H9 (cell line): ENCODE data around the gene CSMD2. TPM values are rescaled to one million over a fixed set of nuclear protein-coding genes. Genes with fewer than 3 reads are reported as not detected.

ENCODE experiments used
- DNase-seq: peaks from one replicate; pipeline ENCODE4 v3.0.0-alpha.2; 2017
- H2AFZ ChIP-seq: one replicate; pipeline ENCODE4 v1.6.1; 2013; ENCODE audit warnings: mild to moderate bottlenecking, low read length, control low read depth, moderate library complexity
- H2AK5ac ChIP-seq: 2 replicates; pipeline ENCODE4 v1.6.1; 2013; ENCODE audit warnings: low read length, control low read depth, mixed read lengths; ENCODE audit not compliant: insufficient read length
- H2BK120ac ChIP-seq: one replicate; pipeline ENCODE4 v1.6.1; 2013; ENCODE audit warnings: low read depth, mild to moderate bottlenecking, low read length, control low read depth, inconsistent platforms; ENCODE audit not compliant: poor library complexity, severe bottlenecking
- H2BK12ac ChIP-seq: 2 replicates; pipeline ENCODE4 v1.6.1; 2013; ENCODE audit warnings: low read length, control low read depth, mixed read lengths, low read depth; ENCODE audit not compliant: insufficient read length
- H2BK15ac ChIP-seq: 2 replicates; pipeline ENCODE4 v1.6.1; 2013; ENCODE audit warnings: low read depth, low read length, control low read depth
- H2BK20ac ChIP-seq: one replicate; pipeline ENCODE4 v1.6.1; 2013; ENCODE audit warnings: low read depth, mild to moderate bottlenecking, low read length, control low read depth, inconsistent platforms; ENCODE audit not compliant: poor library complexity, severe bottlenecking
- H2BK5ac ChIP-seq: 2 replicates; pipeline ENCODE4 v1.6.1; 2013; ENCODE audit warnings: low read length, control low read depth, mixed read lengths; ENCODE audit not compliant: insufficient read length
- H3K14ac ChIP-seq: 2 replicates; pipeline ENCODE4 v1.6.1; 2013; ENCODE audit warnings: low read length, control low read depth; ENCODE audit not compliant: insufficient read depth
- H3K18ac ChIP-seq: 2 replicates; pipeline ENCODE4 v1.6.1; 2013; ENCODE audit warnings: low read depth, mild to moderate bottlenecking, mixed read lengths, low read length, control low read depth; ENCODE audit not compliant: insufficient read length
- H3K23ac ChIP-seq: 2 replicates; pipeline ENCODE4 v1.6.1; 2013; ENCODE audit warnings: low read length, control low read depth, mixed read lengths, low read depth; ENCODE audit not compliant: insufficient read length
- H3K23me2 ChIP-seq: 2 replicates; pipeline ENCODE4 v1.6.1; 2013; ENCODE audit warnings: low read depth, mild to moderate bottlenecking, mixed read lengths, low read length, control low read depth; ENCODE audit not compliant: insufficient read length, poor library complexity, severe bottlenecking
- H3K27ac ChIP-seq: 2 replicates; pipeline ENCODE4 v1.5.1; 2013; ENCODE audit warnings: low read length, control low read depth, mixed read lengths, low read depth; ENCODE audit not compliant: insufficient read length
- H3K27me3 ChIP-seq: 2 replicates; pipeline ENCODE4 v1.6.1; 2013; ENCODE audit warnings: low read length, control low read depth, inconsistent platforms; ENCODE audit not compliant: insufficient read depth
- H3K4ac ChIP-seq: 2 replicates; pipeline ENCODE4 v1.6.1; 2013; ENCODE audit warnings: low read depth, mild to moderate bottlenecking, control low read depth, inconsistent platforms, low read length, moderate library complexity
- H3K4me1 ChIP-seq: 2 replicates; pipeline ENCODE4 v1.6.1; 2013; ENCODE audit warnings: low read length, control low read depth, inconsistent platforms; ENCODE audit not compliant: insufficient read depth
- H3K4me2 ChIP-seq: 2 replicates; pipeline ENCODE4 v1.6.1; 2013; ENCODE audit warnings: low read length, control low read depth, mixed read lengths; ENCODE audit not compliant: insufficient read length, insufficient read depth
- H3K56ac ChIP-seq: 2 replicates; pipeline ENCODE4 v1.6.1; 2013; ENCODE audit warnings: low read depth, mild to moderate bottlenecking, mixed read lengths, low read length, control low read depth; ENCODE audit not compliant: insufficient read length
- H3K79me1 ChIP-seq: 2 replicates; pipeline ENCODE4 v1.6.1; 2013; ENCODE audit warnings: low read depth, mild to moderate bottlenecking, moderate library complexity, low read length, control low read depth, inconsistent platforms; ENCODE audit not compliant: insufficient read depth, poor library complexity, severe bottlenecking
- H3K79me2 ChIP-seq: 2 replicates; pipeline ENCODE4 v1.6.1; 2013; ENCODE audit warnings: low read length, control low read depth, inconsistent platforms; ENCODE audit not compliant: insufficient read depth
- H3K9ac ChIP-seq: 2 replicates; pipeline ENCODE4 v1.6.1; 2013; ENCODE audit warnings: low read length, control low read depth, mixed read lengths; ENCODE audit not compliant: insufficient read length; ENCODE audit errors: extremely low read depth
- H3K9me3 ChIP-seq: one replicate; pipeline ENCODE4 v1.6.1; 2013; ENCODE audit warnings: low read depth, low read length, inconsistent platforms; ENCODE audit not compliant: control insufficient read depth
- H3T11ph ChIP-seq: one replicate; pipeline ENCODE4 v1.6.1; 2013; ENCODE audit warnings: mild to moderate bottlenecking, low read length, control low read depth, inconsistent platforms
- H4K20me1 ChIP-seq: one replicate; pipeline ENCODE4 v1.6.1; 2013; ENCODE audit not compliant: control insufficient read depth, insufficient read length, insufficient read depth
- H4K5ac ChIP-seq: 2 replicates; pipeline ENCODE4 v1.6.1; 2013; ENCODE audit warnings: low read depth, mild to moderate bottlenecking, mixed read lengths, low read length, control low read depth; ENCODE audit not compliant: insufficient read length
- H4K8ac ChIP-seq: replicated peaks from 2 replicates; pipeline ENCODE4 v1.6.1; 2013; ENCODE audit warnings: low read length, control low read depth, mixed read lengths, low read depth; ENCODE audit not compliant: insufficient read length
- H4K91ac ChIP-seq: 2 replicates; pipeline ENCODE4 v1.6.1; 2013; ENCODE audit warnings: low read depth, mild to moderate bottlenecking, moderate library complexity, mixed read lengths, low read length, control low read depth; ENCODE audit not compliant: insufficient read length
- H3K27ac Mint-ChIP-seq, 3 experiments: 2 replicates in 2 of 3; 3 replicates in 1 of 3; pipeline ENCODE4 v1.8.0; 2020 to 2021; ENCODE audit warnings: mixed read lengths in 3 of 3, mild to moderate bottlenecking in 1 of 3, moderate library complexity in 1 of 3
- H3K27me3 Mint-ChIP-seq: 2 replicates; pipeline ENCODE4 v1.8.0; 2021; ENCODE audit warnings: low read depth, mild to moderate bottlenecking, moderate library complexity, mixed read lengths
- H3K36me3 Mint-ChIP-seq, 3 experiments: 2 replicates in 2 of 3; 3 replicates in 1 of 3; pipeline ENCODE4 v1.8.0; 2020 to 2021; ENCODE audit warnings: low read depth in 3 of 3, mixed read lengths in 3 of 3; ENCODE audit not compliant: insufficient read depth in 1 of 3
- H3K4me1 Mint-ChIP-seq, 2 experiments: 2 replicates each; pipeline ENCODE4 v1.8.0; 2020; ENCODE audit warnings: mixed read lengths in 2 of 2
- H3K4me3 Mint-ChIP-seq, 2 experiments: 2 replicates in 1 of 2; 3 replicates in 1 of 2; pipeline ENCODE4 v1.8.0; 2020 to 2021; ENCODE audit warnings: mild to moderate bottlenecking in 2 of 2, mixed read lengths in 2 of 2, moderate library complexity in 1 of 2
- H3K9me3 Mint-ChIP-seq, 2 experiments: 2 replicates in 1 of 2; 3 replicates in 1 of 2; pipeline ENCODE4 v1.8.0; 2020; ENCODE audit warnings: mild to moderate bottlenecking in 2 of 2, mixed read lengths in 2 of 2, moderate library complexity in 1 of 2
- CTCF ChIP-seq: fragments of 200-600 bp; sonication (generic); conservative IDR thresholded peaks from 3 replicates; pipeline ENCODE4 v1.8.0; 2021; ENCODE audit warnings: antibody characterized with exemption, mild to moderate bottlenecking
- WGBS: extraction: QIAGEN DNeasy Blood & Tissue Kit; methylation state at CpG from one replicate; pipeline ENCODE4 v1.1.7; 2013; ENCODE audit warnings: missing lambda C conversion rate, low lambda C conversion rate, mixed read lengths; ENCODE audit not compliant: insufficient read length; ENCODE audit errors: extremely low coverage; 5-methylcytosine and 5-hydroxymethylcytosine counted together
- total RNA-seq: library from RNA; stranded (reverse); gene quantifications from 2 replicates; pipeline ENCODE4 v1.2.1, GENCODE V29; 2021

CSMD2 gene
- total RNA-seq, 1 experiment from 2014 or later: 6.4 TPM

- Histone ChIP-seq H2BK120ac (no peak overlapping the region), H2AFZ (no peak overlapping the region), H4K20me1 (no peaks in the 10 kb centered on the region), H3K27ac (no peak overlapping the region), H2BK15ac (no peak overlapping the region), H3K23me2 (no peaks in the 10 kb centered on the region), H3K9me3 (no peaks in the 10 kb centered on the region), H3K23ac (no peak overlapping the region), H3K27me3 (no peaks in the 10 kb centered on the region), H3K4ac (no peak overlapping the region), H3K9ac (no peak overlapping the region), H3K56ac (no peak overlapping the region), H3K4me1 (no peaks in the 10 kb centered on the region), H3K79me1 (no peaks in the 10 kb centered on the region), H4K91ac (no peak overlapping the region), H2BK5ac (no peak overlapping the region), H2BK12ac (no peak overlapping the region), H4K5ac (no peak overlapping the region), H2AK5ac (no peak overlapping the region), H4K8ac (no peak overlapping the region), H2BK20ac (no peak overlapping the region), H3K4me2 (no peak overlapping the region), H3K14ac (no peak overlapping the region), H3K18ac (no peak overlapping the region), H3K79me2 (no peaks in the 10 kb centered on the region), H3T11ph (no peak overlapping the region)
- no CpG with 5 or more reads among the region's 4 CpGs for WGBS
- Mint-ChIP-seq H3K4me3 (no peak overlapping the region), H3K36me3 (peaks cover 5 to 14% (median 12%) of the 10 kb centered on the region in 3 experiments), H3K9me3 (no peaks in the 10 kb centered on the region), H3K27me3 (no peaks in the 10 kb centered on the region), H3K4me1 (peaks cover 0 to 2% of the 10 kb centered on the region in 2 experiments; a peak in 1 of 4 replicates), H3K27ac (no peak overlapping the region)
- no peak for TF ChIP-seq CTCF
- DNase-seq: no peak
Measured at GRCh38 chr1:33931111-33931475, 233.9 kb downstream of the CSMD2 start.
